Bronchial epithelial cell (primary cell): ENCODE results near the gene MYOZ3. TPM values are rescaled to one million over a fixed set of nuclear protein-coding genes. Genes with fewer than 3 reads are reported as not detected.

Experiments used
- DNase-seq: peaks from one replicate; pipeline ENCODE4 v3.0.0-alpha.2; 2010; ENCODE audit warnings: low read depth
- FAIRE-seq: peaks from 2 replicates; lab custom pipeline; 2011; peaks lifted over from hg19 to GRCh38; lab: Jason Lieb, UNC
- H3K27me3 ChIP-seq: 2 replicates; pipeline ENCODE4 v1.5.1; 2011; ENCODE audit warnings: low read length; ENCODE audit not compliant: control insufficient read depth, insufficient read depth
- H3K36me3 ChIP-seq: 2 replicates; pipeline ENCODE4 v1.5.1; 2011; ENCODE audit warnings: low read length; ENCODE audit not compliant: control insufficient read depth, insufficient read depth
- H3K4me3 ChIP-seq: 2 replicates; pipeline ENCODE4 v1.5.1; 2011; ENCODE audit warnings: mild to moderate bottlenecking, low read depth, low read length, control low read depth
- CTCF ChIP-seq: IDR thresholded peaks from 2 replicates; pipeline ENCODE4 v1.5.1; 2011; ENCODE audit warnings: mild to moderate bottlenecking, moderate library complexity, low read length, control low read depth, inconsistent platforms; ENCODE audit not compliant: insufficient read depth, severe bottlenecking
- total RNA-seq: library from RNA; depleted of rRNA; stranded (reverse); fragments of >200 nt; gene quantifications from 2 replicates; pipeline ENCODE4 v1.2.1, GENCODE V29; 2014

Gene MYOZ3
- total RNA-seq, 1 donor from 2014 or later = not detected

- TF ChIP-seq CTCF = no peak
- FAIRE-seq (peak; percentile 40), DNase-seq (no peak)
- H3K4me3 ChIP-seq = no peak overlapping the region
- no peaks in the 10 kb centered on the region for H3K36me3 ChIP-seq
- no peaks in the 10 kb centered on the region for H3K27me3 ChIP-seq
These were observed 27.6 kb upstream of the MYOZ3 start for GRCh38 chr5:150633429-150633828.

- Histone ChIP-seq H3K27me3 (no peaks in the 10 kb centered on the region), H3K4me3 (no peak overlapping the region), H3K36me3 (no peaks in the 10 kb centered on the region)
- TF ChIP-seq CTCF = no peak
- DNase-seq = peak; percentile 77
- no peak for FAIRE-seq
These were observed 24.4 kb upstream of the MYOZ3 start for GRCh38 chr5:150636391-150637244.

- H3K36me3 ChIP-seq = no peaks in the 10 kb centered on the region
- TF ChIP-seq CTCF = no peak
- peak; percentile 73 for DNase-seq
- H3K4me3 ChIP-seq = no peak overlapping the region
- no peak for FAIRE-seq
- H3K27me3 ChIP-seq = no peaks in the 10 kb centered on the region
These were observed 23.6 kb upstream of the MYOZ3 start for GRCh38 chr5:150637245-150638052.

- Histone ChIP-seq H3K27me3 (no peaks in the 10 kb centered on the region), H3K36me3 (no peaks in the 10 kb centered on the region), H3K4me3 (no peak overlapping the region)
- DNase-seq (no peak), FAIRE-seq (no peak)
- no peak for TF ChIP-seq CTCF
These were observed 23.0 kb upstream of the MYOZ3 start for GRCh38 chr5:150638053-150638444.

- no peak overlapping the region for H3K4me3 ChIP-seq
- no peaks in the 10 kb centered on the region for H3K36me3 ChIP-seq
- FAIRE-seq (no peak), DNase-seq (no peak)
- TF ChIP-seq CTCF = no peak
- no peaks in the 10 kb centered on the region for H3K27me3 ChIP-seq
These were observed 22.3 kb upstream of the MYOZ3 start for GRCh38 chr5:150638488-150639376.
